Measurements from ENCODE around the gene POM121L2. TPM values are rescaled to one million over a fixed set of nuclear protein-coding genes. Genes with fewer than 3 reads are reported as not detected.

POM121L2 gene
- total and polyA plus RNA-seq, 4 donors: not detected

- H3K27ac ChIP-seq (ENCODE audit: low read depth in 1 of 2, low read length in 2 of 2): no peak overlapping the region
- H3K4me1 ChIP-seq (ENCODE audit: control insufficient read depth in 4 of 4, insufficient read depth in 4 of 4, low read length in 3 of 4): no peaks in the 10 kb centered on the region
- no peaks in the 10 kb centered on the region for H3K36me3 ChIP-seq (ENCODE audit: control insufficient read depth in 4 of 4, insufficient read depth in 3 of 4, low read depth in 1 of 4, low read length in 3 of 4)
- no peak overlapping the region for H3K9ac ChIP-seq (ENCODE audit: low read depth in 1 of 2, low read length in 2 of 2)
- 11% methylated on average over 13 of the region's 13 CpGs for WGBS
- H3K27me3 ChIP-seq (ENCODE audit: control insufficient read depth in 4 of 4, insufficient read depth in 4 of 4, low read length in 3 of 4): peaks cover 3 to 18% (median 18%) of the 10 kb centered on the region in 4 donors
- TF ChIP-seq EGR1 (IDR thresholded peaks at IDR 0.05; ENCODE audit: low read depth in 2 of 2) (no peak), FOXA2 (IDR thresholded peaks at IDR 0.05) (no peak), NR2F2 (IDR thresholded peaks at IDR 0.05) (no peak), GABPA (IDR thresholded peaks at IDR 0.05 in 1 of 2, conservative IDR thresholded peaks at IDR 0.05 in 1 of 2) (no peak), FOXA1 (IDR thresholded peaks at IDR 0.05) (no peak), SP1 (IDR thresholded peaks at IDR 0.05) (no peak), RXRA (IDR thresholded peaks at IDR 0.05) (no peak), MAX (IDR thresholded peaks at IDR 0.05) (no peak), YY1 (IDR thresholded peaks at IDR 0.05) (no peak), HNF4A (conservative IDR thresholded peaks at IDR 0.05) (no peak), HNF4G (IDR thresholded peaks at IDR 0.05) (no peak), ATF3 (IDR thresholded peaks at IDR 0.05) (no peak), TAF1 (conservative IDR thresholded peaks at IDR 0.05) (no peak), RAD21 (IDR thresholded peaks at IDR 0.05) (no peak), JUND (IDR thresholded peaks at IDR 0.05) (no peak)
- TF ChIP-seq, protein P1, sequence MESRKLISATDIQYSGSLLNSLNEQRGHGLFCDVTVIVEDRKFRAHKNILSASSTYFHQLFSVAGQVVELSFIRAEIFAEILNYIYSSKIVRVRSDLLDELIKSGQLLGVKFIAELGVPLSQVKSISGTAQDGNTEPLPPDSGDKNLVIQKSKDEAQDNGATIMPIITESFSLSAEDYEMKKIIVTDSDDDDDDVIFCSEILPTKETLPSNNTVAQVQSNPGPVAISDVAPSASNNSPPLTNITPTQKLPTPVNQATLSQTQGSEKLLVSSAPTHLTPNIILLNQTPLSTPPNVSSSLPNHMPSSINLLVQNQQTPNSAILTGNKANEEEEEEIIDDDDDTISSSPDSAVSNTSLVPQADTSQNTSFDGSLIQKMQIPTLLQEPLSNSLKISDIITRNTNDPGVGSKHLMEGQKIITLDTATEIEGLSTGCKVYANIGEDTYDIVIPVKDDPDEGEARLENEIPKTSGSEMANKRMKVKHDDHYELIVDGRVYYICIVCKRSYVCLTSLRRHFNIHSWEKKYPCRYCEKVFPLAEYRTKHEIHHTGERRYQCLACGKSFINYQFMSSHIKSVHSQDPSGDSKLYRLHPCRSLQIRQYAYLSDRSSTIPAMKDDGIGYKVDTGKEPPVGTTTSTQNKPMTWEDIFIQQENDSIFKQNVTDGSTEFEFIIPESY (IDR thresholded peaks at IDR 0.05): no peak
- TF ChIP-seq, protein P2, sequence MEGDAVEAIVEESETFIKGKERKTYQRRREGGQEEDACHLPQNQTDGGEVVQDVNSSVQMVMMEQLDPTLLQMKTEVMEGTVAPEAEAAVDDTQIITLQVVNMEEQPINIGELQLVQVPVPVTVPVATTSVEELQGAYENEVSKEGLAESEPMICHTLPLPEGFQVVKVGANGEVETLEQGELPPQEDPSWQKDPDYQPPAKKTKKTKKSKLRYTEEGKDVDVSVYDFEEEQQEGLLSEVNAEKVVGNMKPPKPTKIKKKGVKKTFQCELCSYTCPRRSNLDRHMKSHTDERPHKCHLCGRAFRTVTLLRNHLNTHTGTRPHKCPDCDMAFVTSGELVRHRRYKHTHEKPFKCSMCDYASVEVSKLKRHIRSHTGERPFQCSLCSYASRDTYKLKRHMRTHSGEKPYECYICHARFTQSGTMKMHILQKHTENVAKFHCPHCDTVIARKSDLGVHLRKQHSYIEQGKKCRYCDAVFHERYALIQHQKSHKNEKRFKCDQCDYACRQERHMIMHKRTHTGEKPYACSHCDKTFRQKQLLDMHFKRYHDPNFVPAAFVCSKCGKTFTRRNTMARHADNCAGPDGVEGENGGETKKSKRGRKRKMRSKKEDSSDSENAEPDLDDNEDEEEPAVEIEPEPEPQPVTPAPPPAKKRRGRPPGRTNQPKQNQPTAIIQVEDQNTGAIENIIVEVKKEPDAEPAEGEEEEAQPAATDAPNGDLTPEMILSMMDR (IDR thresholded peaks at IDR 0.05; ENCODE audit: low read depth, low read length, missing input control): no peak
- TF ChIP-seq, protein P3, sequence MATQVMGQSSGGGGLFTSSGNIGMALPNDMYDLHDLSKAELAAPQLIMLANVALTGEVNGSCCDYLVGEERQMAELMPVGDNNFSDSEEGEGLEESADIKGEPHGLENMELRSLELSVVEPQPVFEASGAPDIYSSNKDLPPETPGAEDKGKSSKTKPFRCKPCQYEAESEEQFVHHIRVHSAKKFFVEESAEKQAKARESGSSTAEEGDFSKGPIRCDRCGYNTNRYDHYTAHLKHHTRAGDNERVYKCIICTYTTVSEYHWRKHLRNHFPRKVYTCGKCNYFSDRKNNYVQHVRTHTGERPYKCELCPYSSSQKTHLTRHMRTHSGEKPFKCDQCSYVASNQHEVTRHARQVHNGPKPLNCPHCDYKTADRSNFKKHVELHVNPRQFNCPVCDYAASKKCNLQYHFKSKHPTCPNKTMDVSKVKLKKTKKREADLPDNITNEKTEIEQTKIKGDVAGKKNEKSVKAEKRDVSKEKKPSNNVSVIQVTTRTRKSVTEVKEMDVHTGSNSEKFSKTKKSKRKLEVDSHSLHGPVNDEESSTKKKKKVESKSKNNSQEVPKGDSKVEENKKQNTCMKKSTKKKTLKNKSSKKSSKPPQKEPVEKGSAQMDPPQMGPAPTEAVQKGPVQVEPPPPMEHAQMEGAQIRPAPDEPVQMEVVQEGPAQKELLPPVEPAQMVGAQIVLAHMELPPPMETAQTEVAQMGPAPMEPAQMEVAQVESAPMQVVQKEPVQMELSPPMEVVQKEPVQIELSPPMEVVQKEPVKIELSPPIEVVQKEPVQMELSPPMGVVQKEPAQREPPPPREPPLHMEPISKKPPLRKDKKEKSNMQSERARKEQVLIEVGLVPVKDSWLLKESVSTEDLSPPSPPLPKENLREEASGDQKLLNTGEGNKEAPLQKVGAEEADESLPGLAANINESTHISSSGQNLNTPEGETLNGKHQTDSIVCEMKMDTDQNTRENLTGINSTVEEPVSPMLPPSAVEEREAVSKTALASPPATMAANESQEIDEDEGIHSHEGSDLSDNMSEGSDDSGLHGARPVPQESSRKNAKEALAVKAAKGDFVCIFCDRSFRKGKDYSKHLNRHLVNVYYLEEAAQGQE (IDR thresholded peaks at IDR 0.05): no peak
- peaks cover 5 to 35% (median 6%) of the 10 kb centered on the region in 4 donors for H3K9me3 ChIP-seq (ENCODE audit: control insufficient read depth in 4 of 4, low read length in 3 of 4)
- no peak overlapping the region for H3K4me3 ChIP-seq (ENCODE audit: low read depth in 1 of 3, low read length in 3 of 3)
- no peak for DNase-seq (ENCODE audit: low spot score)
Measured at GRCh38 chr6:27281105-27281539, 31.0 kb downstream of the POM121L2 start.
